NOMO-1 treated with DMSO at 0.1 percent for 48 hours (cell line): ENCODE results near the gene GBX1.
A peak's percentile ranks its signal among the peaks of the same experiment; 100 is the strongest.

Source experiments
- DNase-seq: peaks from one replicate; lab custom pipeline; 2025; ENCODE audit not compliant: unreplicated experiment; lab: John Stamatoyannopoulos, UW

The GBX1 gene

DNA sequence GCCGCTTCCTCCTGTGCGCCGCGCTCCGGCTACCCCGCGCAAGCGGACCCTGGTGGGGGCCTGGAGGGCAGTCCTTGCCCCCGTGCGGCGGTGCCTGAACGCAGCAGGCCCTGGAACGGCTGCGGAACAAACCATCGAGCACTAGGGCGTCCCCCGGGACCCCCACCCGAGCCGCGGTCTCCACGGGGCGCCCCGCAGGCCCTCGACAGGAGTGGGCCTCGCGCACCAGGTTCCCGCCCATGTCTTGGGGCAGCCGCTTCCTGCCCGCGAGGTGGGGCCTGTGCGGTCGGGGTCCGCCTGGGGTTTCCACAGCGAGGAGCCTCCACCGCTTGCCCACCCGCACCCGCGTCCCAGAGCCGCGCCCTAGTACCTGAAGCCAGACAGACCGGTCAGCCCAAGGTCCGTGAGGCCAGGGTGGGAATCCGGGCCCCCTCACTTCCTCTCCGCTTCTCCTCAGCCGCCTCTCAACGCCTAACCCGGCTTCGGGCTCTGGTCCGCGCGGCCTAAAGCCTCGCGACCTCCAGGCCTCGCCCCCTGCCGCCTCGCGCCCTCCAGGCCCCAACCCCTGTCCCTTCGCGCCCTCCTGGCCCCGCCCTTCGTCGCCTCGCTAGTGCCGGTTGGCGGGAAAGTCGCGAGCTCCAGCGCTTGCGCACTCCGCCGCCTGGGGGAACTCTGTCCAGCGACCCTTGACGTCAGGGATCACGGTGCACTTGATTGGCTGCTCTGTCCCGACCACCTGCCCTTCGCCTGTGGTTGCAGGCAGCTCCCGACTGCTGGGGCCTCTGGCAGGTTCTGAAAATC lies 7.0 kb upstream of the GBX1 start:
- no peak for DNase-seq

DNA sequence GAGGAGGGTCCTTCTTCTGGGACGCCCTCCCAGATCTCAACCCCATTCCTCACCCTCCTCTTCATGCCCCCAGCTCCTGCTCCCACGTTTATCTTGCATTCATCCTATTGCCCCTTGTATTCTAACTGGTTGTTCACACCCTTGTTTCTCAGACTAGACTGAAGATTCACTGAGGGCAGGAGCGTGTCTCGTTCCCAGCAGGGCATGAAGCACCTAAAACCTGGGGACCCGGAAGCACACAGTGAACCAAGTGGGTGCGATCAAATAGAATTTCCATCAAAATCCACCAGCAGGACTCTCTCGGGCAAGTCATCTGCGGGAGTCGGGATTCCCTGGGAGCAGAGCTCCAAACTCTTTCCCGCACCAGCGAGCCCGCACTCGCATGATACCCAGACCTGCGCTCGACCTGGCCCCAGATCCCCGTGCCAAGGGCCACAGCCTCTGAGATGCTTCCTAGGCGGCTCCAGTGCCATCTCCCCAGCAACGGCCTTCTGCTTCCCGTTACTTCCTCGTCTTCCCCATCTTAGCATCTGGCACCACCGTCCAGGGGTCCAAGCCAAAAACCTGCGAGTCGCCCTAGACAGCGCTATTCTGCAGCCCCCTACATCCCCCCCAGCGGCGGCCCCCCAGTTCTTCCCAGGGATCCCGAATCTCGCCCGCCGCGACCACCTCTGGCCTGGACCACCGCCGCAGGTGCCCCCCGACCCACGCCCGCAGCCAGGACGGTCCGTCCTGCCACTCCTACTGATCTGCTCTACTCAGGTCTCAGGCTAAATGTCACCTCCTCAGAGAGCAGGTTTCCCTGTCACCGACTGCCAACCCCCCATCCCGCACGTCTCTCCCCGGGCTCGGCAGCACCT lies 6.1 kb upstream of the GBX1 start:
- DNase-seq: no peak

GRCh38 chr7:151172273-151173141 lies 5.0 kb upstream of the GBX1 start:
- DNase-seq: peak; percentile 33

GRCh38 chr7:151168787-151169162 lies 1.3 kb upstream of the GBX1 start:
- no peak for DNase-seq

DNA sequence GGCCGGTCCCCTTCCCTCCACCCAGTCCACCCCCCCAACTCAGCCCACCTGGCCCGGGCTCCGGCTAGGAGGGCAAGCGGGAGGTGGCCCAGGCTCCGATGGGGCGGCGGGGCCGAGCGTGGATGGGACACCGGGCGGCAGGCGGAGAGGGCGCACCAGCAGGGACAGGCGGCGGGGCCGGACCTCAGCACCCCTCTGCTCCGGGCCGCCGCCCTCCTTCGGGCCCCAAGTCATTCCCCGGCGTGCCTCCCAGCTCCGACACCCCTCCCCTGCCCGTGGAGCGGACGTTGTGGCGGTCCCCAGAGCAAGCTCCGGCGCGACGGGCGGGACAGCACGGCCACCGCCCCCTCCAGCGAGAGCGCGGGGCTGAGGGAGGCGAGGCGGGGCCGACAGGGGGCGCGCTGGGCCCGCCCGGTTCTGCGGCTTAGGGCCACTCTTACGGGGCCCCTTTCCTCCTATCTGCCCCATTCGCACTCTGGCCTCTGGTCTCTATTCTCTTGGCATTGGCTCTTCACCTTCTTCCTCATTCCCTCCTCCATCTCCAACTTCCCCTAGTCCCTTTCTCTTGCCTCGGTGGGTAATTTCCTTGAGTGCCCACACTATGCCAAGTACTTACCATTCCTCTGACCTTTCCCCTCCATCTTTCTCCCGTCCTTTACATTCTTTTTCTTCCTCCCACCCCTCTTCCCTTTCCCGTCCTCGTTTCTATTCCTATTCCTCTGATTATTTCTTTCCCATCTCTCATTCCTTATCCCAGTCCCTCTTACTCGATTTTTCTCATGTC lies 701 bp upstream of the GBX1 start:
- DNase-seq: peak; percentile 21

- DNase-seq: no peak
Observed at GRCh38 chr7:151166629-151167196, 781 bp downstream of the GBX1 start.

DNA sequence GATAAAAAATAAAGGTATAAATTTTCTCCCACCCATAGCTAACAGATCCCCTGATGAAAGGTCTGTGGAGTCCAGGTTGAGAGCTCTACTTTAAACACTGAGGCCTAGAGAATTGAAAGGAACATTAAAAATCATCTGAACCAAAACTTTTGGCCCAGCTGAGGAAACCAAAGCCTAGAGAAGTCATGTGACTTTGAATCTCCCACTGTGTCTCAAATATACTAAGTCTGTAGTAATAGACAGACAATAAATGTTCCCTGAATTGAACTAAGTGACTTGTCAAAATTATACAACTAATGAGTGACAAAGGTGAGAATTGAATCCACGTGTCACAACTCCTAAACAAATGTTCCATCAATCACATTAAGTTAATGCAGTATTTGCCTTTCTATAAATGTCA lies 5.7 kb downstream of the GBX1 start:
- no peak for DNase-seq

GRCh38 chr7:151157645-151158329 lies 9.7 kb downstream of the GBX1 start:
- DNase-seq: no peak

DNA sequence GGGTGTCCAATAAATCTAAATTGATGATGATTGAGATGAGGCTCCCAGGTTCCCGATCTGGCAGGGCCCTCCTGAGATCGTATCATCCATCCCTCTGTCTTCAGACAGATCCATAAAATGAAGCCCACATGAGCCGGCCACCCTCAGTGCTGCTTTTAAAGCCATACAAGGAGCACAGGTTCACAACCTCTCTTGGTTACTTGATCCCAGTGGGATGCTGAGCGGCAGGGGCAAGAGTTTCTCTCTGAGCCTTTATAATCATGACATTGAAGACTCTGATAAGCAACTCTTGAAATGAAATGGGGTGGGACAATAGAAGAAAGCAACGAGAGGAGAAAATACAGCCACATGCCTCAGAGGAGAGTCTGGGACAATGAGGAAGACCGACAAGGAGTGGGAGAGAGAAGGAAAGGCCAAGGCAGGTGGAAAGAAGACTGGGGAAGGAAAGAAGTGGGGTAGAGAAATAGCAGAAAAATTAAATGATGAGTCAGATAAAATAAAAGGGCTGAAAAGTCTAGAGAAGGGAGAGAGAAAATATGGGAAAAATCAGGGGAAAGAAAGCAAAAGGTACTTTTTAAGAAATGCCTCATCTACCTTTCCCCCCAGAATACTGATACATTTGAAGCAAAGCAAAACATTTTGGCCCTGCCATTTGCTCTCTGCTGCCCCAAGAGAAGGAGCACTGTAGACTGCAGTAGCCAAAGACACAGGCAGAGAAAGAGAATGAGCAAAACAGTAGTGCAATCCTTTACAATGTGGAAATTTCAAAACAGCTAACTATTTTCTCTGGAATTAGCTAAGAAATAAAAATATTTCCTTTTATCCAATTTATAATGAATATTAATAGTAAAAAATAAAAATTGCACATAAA lies 14.6 kb downstream of the GBX1 start:
- DNase-seq: no peak

DNA sequence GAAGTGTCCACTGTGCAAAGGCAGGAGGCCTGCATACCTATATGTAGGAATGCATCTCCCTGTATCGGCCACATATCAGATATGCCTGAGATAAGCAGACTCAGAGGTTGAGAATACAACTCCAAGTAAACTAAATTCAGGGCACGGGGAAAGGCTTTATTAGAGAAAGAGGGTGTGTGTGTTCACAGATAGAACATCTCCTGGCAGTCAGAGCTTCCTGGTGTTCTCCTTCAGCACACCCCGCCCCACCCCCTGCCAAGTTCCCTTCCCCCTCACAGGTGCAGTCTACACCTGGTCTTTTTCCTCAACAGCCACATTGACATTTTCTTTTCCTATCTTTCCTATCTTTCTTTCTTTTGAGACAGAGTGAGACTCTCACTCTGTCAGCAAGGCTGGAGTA lies 17.1 kb downstream of the GBX1 start:
- DNase-seq: no peak

DNA sequence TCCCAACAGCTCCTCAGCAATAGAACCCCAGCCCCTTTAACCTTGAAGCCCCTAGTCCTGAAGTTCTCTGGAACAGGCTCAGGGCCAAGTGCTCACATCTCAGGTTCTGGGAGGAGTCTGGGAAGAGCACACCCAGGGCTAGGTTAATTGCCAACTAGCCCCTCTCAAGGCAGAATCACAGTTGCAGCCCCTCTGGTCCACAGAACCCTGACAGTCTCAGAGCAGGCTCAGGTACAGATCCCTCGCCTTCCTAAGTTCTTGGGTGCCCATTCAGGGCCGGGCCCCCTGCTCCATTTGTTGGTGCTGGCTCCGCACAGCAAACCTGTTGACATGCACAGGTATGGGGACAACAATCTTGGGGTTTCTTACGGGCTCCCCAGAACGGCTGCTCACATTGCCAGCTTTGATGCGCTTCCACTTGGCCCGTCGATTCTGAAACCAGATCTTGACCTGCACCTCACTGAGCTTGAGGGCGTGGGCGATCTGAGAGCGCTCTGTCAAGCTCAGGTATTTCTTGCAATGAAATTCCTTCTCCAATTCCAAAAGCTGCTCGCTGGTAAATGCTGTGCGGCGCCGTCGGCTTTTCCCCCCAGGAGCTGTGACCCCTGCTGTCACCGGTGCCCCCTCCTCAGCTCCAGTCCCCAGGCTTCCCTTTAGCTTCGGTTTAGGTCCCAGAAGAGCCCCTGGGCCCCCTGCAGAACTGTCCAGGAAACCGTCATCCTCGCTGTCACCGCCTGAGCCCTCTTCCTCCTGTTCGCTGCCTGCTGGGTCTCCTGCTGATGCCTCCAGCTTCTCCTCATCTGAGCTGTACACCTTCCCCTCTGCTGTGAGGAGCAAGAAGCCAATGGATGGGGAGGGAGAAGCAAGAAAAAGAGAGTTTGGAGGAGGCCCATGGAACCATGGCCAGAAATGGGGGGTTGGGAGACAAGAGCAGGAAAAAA lies 18.9 kb downstream of the GBX1 start:
- no peak for DNase-seq

- DNase-seq: no peak
Observed at GRCh38 chr7:151146761-151147160, 20.7 kb downstream of the GBX1 start.

- DNase-seq: no peak
Observed at GRCh38 chr7:151144387-151144786, 23.1 kb downstream of the GBX1 start.

DNA sequence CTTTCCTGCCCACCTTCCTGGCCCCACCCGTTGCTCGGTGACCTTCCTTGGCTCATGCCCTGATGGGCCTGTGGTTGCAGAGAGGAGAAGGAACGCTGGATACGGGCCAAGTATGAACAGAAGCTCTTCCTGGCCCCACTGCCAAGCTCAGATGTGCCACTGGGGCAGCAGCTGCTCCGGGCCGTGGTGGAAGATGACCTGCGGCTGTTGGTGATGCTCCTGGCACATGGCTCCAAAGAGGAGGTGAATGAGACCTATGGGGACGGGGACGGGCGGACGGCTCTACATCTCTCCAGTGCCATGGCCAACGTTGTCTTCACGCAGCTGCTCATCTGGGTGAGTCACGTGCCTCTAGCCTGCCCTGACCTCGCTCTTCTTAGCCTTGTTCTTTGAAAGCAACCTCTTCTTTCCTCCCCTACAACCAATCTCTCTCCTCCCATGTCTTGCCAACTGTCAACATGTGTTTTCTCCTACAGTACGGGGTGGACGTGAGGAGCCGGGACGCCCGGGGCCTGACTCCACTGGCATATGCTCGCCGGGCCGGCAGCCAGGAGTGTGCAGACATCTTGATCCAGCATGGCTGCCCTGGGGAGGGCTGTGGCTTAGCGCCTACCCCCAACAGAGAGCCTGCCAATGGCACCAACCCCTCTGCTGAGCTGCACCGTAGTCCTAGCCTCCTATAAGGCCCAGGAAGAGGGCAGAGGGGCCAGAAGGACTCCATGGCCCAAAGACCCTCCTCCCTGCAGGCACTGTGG lies 24.1 kb downstream of the GBX1 start:
- no peak for DNase-seq

- DNase-seq: no peak
Observed at GRCh38 chr7:151142686-151143040, 24.8 kb downstream of the GBX1 start.

GRCh38 chr7:151141855-151142685 lies 25.4 kb downstream of the GBX1 start:
- no peak for DNase-seq
